DMS 273 (cell line): Measurements from ENCODE around the gene ACTR1A.

Experiments
- DNase-seq: peaks from one replicate; lab custom pipeline; 2025; ENCODE audit not compliant: unreplicated experiment; lab: John Stamatoyannopoulos, UW

The ACTR1A gene

DNA sequence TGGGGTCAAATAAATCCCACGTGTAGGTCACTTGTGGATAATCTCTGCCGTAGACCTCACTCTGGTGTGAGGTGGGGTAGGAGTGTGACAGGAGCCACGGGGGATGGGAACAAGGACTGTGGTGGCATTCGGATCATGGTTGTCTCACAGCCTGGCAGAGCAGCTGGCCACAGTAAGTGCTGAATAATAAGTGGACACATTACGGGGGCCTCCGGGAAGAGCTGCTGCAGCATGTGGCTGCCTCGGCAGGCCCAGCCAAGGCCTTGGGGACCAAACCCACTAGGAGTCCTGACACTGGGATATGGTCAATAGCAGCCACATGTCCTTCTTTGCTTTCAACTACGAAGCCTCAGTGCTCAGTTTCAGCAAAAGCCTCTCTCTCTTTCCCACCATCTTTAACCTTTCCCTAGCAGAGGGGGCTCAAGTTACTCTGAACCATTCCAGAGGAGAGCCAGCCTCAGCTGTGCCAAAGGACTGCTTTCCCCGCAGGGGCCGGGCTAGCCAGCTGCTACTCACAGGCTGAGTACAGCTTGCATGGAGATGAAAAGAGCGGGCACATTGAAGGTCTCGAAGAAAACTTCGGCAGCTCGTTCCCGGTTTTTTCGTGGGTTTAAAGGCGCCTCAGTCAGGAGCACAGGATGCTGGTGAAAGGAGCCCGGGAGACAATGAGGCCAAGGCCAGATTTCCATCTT lies 17.3 kb downstream of the ACTR1A start:
- DNase-seq = peak; percentile 75

DNA sequence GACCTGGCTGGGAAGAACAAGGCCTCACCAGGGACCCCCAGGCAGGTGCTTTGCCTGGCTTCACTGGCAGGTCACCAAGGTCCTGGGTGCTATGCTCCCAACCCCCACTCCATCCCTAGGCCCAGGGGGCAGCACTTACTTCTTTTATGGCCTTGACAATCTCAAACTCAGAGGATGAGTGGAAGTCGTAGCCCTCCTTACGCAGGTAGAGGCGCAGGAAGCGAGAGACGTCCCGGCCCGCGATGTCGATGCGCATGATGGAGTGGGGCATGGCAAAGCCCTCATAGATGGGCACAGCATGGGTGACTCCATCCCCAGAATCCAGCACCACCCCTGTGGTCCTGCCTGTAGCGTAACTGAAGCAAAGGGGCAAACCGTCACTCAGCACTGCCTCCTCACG lies 18.5 kb downstream of the ACTR1A start:
- no peak for DNase-seq

DNA sequence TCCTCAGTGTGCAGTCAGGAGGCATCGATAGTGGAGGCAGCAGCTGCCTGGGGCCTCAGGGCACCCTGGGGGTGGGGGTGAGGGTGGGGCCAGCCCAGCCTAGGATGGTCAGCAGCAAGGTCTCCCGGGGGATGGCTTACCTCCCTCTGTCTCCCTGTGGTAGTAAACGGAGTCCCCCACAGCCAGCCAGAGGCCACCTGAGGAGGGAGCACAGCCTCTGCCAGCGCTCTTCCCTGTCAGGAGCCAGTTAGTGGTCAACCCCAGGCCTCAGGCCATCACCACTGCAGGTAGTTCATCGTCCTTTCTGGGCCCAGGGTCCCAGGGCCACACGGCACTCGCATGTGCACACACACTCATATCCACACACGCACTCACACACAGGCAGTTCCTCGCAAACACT lies 22.1 kb downstream of the ACTR1A start:
- DNase-seq = no peak

DNA sequence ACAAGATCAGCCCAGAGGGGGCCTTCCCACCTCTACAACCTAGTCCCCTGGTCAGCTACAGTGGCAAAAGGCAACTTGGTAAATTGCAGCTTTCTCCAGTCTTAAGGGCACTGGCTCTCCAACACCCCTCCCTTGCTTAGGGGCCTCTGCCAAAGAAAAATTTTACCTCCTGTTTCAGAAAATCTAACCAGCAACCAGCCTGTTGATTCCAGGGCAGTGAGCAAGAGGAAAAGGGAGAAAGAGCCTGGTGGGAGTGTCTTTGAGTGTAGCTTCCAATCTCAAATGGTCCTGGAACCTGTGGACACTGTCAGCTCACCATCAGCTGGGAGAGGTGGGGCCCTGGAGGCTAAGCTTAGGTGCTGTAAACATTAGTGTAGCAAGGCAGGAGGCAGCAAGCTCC lies 22.9 kb downstream of the ACTR1A start:
- no peak for DNase-seq

DNA sequence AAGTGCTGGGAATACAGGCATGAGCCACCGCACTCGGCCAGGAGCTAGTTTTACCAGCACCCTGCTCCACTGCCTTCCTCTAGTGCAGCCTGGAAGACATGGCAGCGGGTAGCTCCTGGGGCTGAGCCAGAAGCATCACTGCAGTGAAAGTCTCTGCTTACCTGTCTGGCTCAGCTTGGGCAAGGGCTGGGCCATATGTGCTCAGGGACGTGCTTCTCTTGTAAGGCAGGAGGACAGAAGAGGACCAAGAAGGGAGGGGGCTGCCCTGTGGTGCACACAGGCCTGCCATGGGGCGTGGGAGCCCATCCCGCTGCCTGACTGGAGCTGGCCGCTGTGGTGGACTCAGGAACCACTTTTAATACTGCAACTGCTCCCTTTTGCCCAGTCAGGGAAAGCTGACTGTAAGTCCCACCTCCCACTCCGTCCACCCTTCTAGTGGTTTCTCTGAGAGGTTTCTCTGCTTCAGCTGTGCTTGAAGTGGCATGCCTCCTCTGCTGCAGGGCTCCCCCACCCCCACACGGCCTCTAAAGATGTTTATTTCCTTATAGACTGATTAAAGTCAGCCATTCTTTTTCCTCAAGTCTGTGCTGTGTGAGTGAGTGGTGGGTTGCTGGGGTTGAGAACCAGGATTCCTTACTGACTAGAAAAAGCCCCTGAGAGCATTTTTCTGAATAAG lies 25.9 kb downstream of the ACTR1A start:
- no peak for DNase-seq

DNA sequence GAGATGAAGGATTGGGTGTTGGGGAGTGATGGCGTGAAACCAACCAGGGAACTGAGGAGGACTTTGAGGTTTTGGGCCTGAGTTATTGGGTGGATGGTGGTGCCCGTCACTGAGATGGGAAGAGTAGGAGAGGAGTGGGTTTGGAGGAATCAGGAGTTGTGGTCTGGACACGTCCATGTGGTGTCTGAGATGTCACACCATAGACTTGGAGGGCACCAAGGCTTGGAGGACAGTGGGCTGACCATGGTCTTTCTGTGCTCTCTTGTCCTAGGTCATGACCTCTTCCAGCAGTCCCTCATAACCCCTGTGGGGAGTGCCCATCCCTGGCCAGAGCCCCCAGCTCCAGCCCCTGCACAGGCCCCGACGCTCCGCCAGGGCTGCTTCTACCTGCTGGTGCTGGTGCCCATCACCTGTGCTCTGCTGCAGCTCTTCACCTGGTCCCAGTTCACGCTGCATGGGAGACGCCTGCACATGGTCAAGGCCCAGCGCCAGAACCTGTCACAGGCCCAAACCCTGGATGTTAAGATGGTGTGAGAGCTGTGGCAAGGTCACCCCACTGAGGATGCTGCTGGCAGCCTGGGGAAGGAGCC lies 27.0 kb downstream of the ACTR1A start:
- DNase-seq = no peak

DNA sequence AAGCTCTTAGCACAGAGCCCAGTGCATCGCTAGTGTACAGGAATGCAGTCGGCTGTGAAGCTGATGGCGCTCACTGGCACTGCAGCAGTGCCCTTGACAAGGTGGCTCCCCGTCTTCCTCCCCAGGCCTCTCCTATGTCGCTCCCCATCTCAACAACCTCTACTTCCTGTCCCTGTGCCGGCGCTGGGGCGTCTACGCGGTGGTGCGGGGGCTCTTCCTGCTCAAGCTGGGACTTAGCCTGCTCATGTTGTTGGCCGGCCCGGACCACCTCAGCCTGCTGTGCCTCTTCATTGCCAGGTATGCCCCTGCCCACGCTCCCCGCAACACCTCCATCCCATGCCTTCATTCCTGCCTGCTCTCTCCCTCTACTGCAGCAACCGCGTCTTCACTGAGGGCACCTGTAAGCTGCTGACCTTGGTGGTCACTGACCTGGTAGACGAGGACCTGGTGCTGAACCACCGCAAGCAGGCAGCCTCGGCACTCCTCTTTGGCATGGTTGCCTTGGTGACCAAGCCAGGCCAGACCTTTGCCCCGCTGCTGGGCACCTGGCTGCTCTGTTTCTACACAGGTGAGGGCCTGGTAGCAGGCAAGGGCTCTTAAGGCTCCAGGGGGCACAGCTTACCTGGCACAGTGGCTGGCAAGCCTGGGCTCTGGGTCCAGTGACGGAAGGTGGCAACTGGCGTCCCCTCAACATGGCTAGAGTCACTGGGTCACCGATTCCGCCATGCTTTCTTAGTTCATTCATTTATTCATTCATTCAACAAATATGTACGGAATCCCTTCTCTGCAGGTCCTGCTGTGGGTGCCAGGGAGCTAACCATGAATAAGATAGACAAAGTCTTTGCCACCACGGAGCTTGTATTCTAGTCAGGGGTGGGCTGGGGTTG lies 28.8 kb downstream of the ACTR1A start:
- no peak for DNase-seq

DNA sequence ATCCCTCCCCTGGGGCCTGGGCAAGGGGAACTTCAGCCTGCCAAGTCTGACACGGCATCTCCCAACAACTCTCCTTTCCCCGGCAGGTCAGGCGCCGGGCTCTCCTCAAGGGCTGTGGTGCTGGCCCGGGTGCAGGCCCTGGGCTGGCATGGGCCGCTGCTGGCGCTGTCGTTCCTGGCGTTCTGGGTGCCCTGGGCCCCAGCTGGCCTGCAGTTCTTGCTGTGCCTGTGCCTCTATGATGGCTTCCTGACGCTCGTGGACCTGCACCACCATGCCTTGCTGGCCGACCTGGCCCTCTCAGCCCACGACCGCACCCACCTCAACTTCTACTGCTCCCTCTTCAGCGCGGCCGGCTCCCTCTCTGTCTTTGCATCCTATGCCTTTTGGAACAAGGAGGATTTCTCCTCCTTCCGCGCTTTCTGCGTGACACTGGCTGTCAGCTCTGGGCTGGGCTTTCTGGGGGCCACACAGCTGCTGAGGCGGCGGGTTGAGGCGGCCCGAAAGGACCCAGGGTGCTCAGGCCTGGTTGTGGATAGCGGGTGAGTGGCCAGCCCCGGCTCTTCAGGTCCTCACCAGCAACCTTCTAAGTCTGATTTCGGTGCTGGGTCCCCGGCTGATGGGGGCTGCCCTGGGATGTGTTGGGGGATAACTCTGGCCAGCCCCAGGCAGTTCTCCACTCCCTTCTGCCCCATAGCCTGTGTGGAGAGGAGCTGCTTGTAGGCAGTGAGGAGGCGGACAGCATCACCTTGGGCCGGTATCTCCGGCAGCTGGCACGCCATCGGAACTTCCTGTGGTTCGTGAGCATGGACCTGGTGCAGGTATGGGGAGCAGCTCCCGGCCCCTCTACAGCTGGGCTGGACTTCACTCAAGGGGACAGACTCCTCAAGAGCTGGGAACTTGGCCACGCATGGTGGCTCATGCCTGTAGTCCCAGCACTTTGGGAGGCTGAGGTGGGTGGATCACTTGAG lies 31.6 kb downstream of the ACTR1A start:
- DNase-seq = no peak

DNA sequence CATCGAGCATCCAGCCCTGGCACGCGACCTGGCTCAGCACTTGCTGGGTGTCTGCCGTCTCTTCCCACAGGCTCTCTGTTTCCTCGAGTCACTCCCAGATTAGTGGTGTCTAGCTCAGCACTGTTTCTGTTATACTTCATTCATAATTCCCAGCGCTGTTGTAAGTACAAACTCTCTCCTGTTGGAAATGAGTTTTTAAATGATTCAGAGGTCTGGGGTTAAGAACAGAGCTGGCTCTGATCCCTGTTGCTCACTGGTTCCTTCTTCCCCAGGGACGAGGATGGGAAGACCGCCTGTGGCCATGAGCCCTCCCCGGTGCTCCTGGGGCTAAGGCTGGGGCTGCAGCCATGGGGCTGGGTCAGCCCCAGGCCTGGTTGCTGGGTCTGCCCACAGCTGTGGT lies 33.8 kb downstream of the ACTR1A start:
- no peak for DNase-seq

DNA sequence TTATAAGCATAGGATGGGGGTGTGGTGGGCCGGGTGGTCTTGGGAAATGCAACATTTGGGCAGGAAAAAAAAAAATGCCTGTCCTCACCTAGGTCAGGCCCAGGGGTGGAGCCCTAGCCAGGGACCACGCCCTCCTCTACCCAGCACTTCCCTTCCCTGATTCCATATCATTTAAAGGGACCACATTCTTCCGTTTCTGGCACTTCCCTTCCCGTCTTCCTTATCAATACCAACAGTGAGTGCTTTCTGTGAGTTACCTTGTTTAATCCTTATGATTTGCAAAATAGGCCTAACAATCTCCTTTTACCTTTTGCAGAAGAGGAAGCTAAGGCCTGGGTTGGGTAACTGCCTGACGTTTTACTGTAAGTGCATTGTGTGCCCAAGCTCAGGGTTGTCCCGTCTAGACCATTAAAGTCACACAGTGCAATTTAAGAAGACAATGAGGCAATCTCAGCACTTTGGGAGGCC lies 34.5 kb downstream of the ACTR1A start:
- DNase-seq = no peak

DNA sequence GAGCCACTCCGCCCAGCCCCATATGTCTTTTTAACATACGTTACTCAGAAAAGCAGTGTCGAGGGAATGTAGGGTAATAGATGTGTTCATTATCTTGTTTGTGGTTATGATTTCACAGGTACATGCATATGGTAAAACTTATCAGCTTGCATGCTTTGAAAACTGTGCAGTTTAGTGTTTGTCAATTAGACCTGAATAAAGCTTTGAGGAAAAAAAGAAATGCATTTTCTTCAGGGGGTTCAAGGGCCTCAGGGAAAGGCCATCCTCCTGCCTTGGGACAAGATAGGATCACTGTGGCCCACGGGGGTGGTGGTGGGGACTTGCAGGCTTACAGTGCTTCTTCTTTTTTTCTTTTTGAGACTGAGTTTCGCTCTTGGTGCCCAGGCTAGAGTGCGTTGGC lies 35.2 kb downstream of the ACTR1A start:
- no peak for DNase-seq

DNA sequence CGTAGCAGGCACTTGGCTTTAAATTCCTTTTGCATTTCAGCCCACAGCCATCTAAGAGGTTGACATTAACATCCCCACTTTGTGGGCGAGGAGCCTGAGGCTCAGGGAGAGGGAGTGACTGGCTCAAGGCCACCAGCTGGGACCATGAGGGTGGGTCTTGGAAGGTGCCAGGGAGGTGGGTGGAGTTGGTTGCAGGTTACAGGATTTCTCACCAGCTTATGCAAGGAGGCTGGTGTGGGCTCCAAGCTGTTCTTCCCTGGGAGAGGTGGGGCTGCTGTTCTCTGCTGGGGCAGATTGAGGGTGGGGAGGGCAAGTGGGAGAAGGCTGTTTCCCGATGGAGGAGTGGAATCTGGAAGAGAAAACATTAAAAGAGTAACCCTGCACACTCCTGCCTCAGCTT lies 37.0 kb downstream of the ACTR1A start:
- DNase-seq = peak; percentile 31

DNA sequence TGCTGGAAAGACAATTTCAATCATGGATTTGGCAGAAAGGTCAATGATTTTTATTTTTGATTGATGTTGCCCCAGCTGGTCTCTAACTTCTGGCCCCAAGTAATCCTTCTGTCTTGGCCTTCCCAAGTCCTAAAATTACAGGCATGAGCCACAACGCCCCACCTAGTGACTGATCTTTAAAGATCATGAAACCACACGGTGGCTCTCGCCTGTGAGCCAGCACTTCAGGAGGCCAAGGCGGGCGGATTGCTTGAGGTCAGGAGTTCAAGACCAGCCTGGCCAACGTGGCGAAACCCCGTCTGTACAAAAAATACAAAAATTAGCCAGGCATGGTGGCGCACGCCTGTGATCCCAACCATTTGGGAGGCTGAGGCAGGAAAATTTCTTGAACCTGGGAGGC lies 38.5 kb downstream of the ACTR1A start:
- DNase-seq = no peak

DNA sequence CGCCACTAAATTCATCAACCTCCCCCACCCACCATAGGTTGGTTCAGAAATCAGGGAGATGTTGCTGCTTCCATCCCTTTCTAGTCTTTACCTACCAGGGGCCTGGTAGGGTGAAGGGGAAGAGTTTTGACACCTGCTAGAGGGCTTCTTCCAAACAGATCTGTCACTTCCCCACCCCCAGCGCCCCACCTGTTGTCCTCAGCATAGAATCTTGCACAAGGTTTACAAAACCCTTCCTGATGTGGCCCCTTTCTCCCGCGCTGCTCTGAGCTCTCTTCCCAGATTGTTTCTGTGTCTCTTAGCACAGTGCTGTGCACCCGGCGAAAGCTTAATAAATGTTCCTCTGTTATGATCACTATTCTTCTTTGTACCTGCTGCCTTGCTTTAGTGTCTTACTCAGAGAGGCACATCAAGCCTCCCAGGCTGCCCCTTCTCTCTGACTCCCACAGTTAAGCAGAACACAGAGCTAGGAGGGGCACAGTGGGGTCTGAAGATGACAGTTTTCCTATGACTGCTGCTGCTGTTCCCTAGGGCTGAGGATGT lies 39.9 kb downstream of the ACTR1A start:
- no peak for DNase-seq

DNA sequence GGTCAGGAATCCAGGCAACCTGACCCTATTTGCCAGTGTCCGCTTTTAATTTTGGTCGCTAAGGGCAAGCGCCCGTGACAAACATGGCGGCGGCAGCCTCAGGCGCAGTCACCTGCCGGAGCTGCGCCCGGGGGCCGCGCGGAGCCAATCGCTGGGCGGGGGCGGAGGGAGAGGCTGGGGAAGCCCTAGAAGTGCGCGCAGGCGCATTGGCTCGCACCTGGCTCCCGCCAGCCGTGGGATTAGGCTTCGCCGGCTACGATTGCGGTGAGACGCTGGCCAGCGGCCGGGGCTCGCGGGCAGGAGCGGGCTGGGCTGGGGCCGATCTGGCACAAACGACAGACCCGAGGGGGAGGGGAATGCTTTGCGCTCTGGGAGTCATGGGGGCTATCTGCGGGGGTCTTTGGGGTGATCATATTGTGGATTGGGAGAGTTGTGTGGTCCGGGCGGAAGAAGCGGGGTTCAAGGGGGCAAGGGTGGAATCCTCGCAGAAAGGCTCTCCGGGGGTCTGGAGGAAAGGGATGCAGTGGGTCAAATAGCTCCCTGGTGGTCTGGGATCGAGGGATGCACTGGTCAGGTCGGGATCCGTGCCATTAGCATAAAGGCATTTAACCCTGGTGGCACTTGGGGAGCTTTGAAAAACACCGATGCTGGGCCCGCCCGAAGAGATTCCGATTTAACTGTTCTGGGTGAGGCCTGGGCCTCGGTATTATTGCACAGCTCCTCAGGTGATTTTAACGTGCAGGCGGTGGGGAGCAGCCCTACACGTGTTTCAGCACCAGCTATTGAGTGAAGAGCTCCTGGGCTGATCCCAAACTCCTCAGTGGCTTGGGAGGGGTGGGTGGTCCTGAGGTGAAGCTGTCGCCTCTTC lies 41.1 kb downstream of the ACTR1A start:
- peak; percentile 94 for DNase-seq

DNA sequence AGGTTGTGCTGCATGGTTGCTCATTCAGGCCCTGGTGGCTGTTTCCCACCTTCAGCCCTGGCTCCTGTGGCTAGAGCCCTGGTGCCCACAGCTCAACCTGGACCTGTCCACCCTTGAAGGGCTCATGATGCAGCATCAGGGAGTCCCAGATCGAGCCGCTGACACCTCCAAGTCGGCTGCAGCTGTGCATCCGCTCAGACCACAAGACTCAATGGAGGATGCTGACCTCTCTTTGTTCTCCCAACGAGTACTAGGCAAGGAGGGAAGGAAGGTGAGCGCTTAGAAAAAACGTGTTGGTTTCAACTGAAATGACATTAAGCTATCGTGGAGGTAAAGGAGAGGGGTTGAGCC lies 41.7 kb downstream of the ACTR1A start:
- no peak for DNase-seq

DNA sequence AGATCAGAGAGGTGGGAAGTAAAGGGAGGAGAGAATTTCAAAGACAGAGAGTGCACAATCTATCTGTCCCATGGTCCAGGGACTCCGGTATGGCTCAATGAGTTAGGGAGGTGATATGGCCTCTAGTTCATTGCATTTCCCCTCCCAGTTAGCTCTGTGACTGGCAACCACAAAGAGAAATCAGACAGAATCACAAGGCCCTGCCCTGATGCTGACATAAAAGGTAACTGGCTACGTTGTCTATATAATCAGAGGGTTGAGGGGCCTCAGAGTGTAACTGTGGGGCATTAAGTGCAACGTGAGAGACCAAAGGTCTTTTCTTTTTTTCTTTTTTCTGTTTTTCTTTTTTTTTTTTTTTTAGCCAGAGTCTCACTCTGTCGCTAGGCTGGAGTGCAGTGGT lies 43.9 kb downstream of the ACTR1A start:
- no peak for DNase-seq

DNA sequence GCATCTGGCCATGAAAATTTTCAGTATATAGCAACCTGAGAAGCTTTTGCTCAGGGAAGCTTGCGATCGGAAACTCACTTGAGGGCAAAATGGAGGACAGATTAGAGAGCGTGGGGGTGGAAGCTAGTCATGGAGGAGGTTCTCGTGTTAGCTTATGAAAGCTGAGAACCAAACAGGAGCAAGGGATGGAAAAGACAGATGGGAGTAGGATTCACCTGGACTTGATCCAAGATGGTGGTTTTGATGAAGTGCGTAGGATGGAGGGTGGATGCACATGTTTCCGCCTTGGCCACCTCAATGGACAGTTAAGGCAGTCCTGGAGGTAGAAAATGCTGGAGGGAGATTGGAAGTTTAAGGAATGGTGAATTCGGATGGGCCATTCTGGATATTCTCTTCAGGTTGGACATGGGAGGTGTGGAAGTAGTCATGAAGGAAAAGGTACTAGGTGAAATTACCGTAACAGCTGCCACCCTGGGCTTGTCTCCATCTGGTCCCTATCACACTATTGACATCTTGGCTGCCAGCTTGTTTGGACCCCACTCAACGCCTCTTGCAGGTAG lies 44.8 kb downstream of the ACTR1A start:
- DNase-seq = peak; percentile 94
